Measurements from ENCODE around the gene CNTD1.

- TF ChIP-seq MXI1 (IDR thresholded peaks at IDR 0.05; ENCODE audit: borderline replicate concordance, low read depth, low read length) (no peak), CTCF (conservative IDR thresholded peaks at IDR 0.05; ENCODE audit: low read depth, low read length) (no peak), MAZ (IDR thresholded peaks at IDR 0.05; ENCODE audit: borderline replicate concordance, low read depth, low read length) (no peak)
These were observed 7.6 kb downstream of the CNTD1 start for GRCh38 chr17:42806249-42806648.
